ENCODE data around the gene MCRIP1.

The MCRIP1 gene

GRCh38 chr17:81794509-81794908 is 38.6 kb downstream of the MCRIP1 start:
- Histone ChIP-seq H3K4me1 (no peaks in the 10 kb centered on the region), H3K4me3 (ENCODE audit: low read depth, low read length) (no peak overlapping the region), H3K36me3 (no peaks in the 10 kb centered on the region), H3K27me3 (peaks cover 3% of the 10 kb centered on the region; the same call in 1 of the 2 replicates), H3K9me3 (no peaks in the 10 kb centered on the region; the same call in 1 of the 2 replicates)
- DNase-seq, result no peak
- TF ChIP-seq, protein P1, sequence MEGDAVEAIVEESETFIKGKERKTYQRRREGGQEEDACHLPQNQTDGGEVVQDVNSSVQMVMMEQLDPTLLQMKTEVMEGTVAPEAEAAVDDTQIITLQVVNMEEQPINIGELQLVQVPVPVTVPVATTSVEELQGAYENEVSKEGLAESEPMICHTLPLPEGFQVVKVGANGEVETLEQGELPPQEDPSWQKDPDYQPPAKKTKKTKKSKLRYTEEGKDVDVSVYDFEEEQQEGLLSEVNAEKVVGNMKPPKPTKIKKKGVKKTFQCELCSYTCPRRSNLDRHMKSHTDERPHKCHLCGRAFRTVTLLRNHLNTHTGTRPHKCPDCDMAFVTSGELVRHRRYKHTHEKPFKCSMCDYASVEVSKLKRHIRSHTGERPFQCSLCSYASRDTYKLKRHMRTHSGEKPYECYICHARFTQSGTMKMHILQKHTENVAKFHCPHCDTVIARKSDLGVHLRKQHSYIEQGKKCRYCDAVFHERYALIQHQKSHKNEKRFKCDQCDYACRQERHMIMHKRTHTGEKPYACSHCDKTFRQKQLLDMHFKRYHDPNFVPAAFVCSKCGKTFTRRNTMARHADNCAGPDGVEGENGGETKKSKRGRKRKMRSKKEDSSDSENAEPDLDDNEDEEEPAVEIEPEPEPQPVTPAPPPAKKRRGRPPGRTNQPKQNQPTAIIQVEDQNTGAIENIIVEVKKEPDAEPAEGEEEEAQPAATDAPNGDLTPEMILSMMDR (IDR thresholded peaks at IDR 0.05; ENCODE audit: low read depth, low read length), result no peak

DNA sequence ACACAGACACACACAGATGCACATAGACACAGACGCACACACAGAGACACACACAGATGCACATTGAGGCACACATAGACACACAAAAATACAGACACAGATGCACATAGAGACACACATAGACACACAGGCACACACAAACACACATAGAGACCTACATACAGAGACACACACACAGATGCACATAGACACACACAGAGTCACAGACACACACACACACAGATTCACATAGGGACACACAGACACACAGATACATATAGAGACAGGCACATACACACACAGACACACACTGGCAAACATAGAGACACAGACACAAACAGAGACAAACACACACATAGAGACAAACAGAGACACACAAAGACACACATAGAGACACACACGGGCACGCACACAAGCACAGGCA is 39.0 kb downstream of the MCRIP1 start:
- no peak for DNase-seq
- no peaks in the 10 kb centered on the region for H3K4me1 ChIP-seq
- H3K27me3 ChIP-seq, result peaks cover under 1% of the 10 kb centered on the region; the same call in 1 of the 2 replicates
- TF ChIP-seq, protein P1 (IDR thresholded peaks at IDR 0.05; ENCODE audit: low read depth, low read length), result no peak
- no peaks in the 10 kb centered on the region; the same call in 1 of the 2 replicates for H3K9me3 ChIP-seq
- H3K36me3 ChIP-seq, result no peaks in the 10 kb centered on the region
- H3K4me3 ChIP-seq (ENCODE audit: low read depth, low read length), result no peak overlapping the region

GRCh38 chr17:81792675-81793615 is 40.1 kb downstream of the MCRIP1 start:
- Histone ChIP-seq H3K9me3 (no peaks in the 10 kb centered on the region; the same call in 1 of the 2 replicates), H3K4me1 (no peaks in the 10 kb centered on the region), H3K36me3 (no peaks in the 10 kb centered on the region), H3K4me3 (ENCODE audit: low read depth, low read length) (no peak overlapping the region), H3K27me3 (no peaks in the 10 kb centered on the region; the same call in 1 of the 2 replicates)
- no peak for DNase-seq
- TF ChIP-seq, protein P1 (IDR thresholded peaks at IDR 0.05; ENCODE audit: low read depth, low read length), result no peak

Measured in BE2C (cell line).